Fibroblast of lung (primary cell): ENCODE results near the gene PANK4. TPM values are rescaled to one million over a fixed set of nuclear protein-coding genes. Genes with fewer than 3 reads are reported as not detected.

Experiments
- DNase-seq, 2 donors: peaks; one replicate each; pipeline versions ENCODE4 v3.0.0 to v3.0.0-alpha.2; 2010; ENCODE audit warnings: low read depth in 2 of 2
- H2AFZ ChIP-seq: 2 replicates; pipeline ENCODE4 v1.5.1; 2012; ENCODE audit warnings: low read length, control low read depth, inconsistent platforms
- H3K27ac ChIP-seq: 2 replicates; pipeline ENCODE4 v1.5.1; 2011; ENCODE audit warnings: low read length, control low read depth; ENCODE audit not compliant: insufficient read depth
- H3K27me3 ChIP-seq: 2 replicates; pipeline ENCODE4 v1.5.1; 2011; ENCODE audit warnings: mild to moderate bottlenecking, low read length; ENCODE audit not compliant: control insufficient read depth, insufficient read depth
- H3K36me3 ChIP-seq: 2 replicates; pipeline ENCODE4 v1.5.1; 2011; ENCODE audit warnings: low read length; ENCODE audit not compliant: control insufficient read depth, insufficient read depth
- H3K4me1 ChIP-seq: 2 replicates; pipeline ENCODE4 v1.5.1; 2011; ENCODE audit warnings: low read length; ENCODE audit not compliant: control insufficient read depth, insufficient read depth; ENCODE audit errors: extremely low read depth
- H3K4me2 ChIP-seq: 2 replicates; pipeline ENCODE4 v1.5.1; 2011; ENCODE audit warnings: low read length, control low read depth; ENCODE audit not compliant: insufficient read depth; ENCODE audit errors: extremely low read depth
- H3K4me3 ChIP-seq, 4 experiments: fragments of 200-600 bp in 1 of 4; sonication (generic) in 1 of 4; replicated peaks in 1 of 4; 2 replicates each; pipeline ENCODE4 v1.5.1; 2011 to 2016; ENCODE audit warnings: low read length in 4 of 4, low read depth in 3 of 4, mild to moderate bottlenecking in 3 of 4, control low read depth in 2 of 4, inconsistent platforms in 1 of 4, mixed read lengths in 1 of 4; ENCODE audit not compliant: insufficient read depth in 1 of 4; ENCODE audit errors: control extremely low read depth in 1 of 4
- H3K79me2 ChIP-seq: 2 replicates; pipeline ENCODE4 v1.5.1; 2012; ENCODE audit warnings: mild to moderate bottlenecking, low read length, inconsistent platforms; ENCODE audit not compliant: control insufficient read depth, insufficient read depth
- H3K9ac ChIP-seq: 2 replicates; pipeline ENCODE4 v1.5.1; 2011; ENCODE audit warnings: mild to moderate bottlenecking, low read length, control low read depth; ENCODE audit not compliant: insufficient read depth
- H3K9me3 ChIP-seq: 2 replicates; pipeline ENCODE4 v1.5.1; 2012; ENCODE audit warnings: low read depth, low read length; ENCODE audit not compliant: control insufficient read depth, insufficient read depth
- H4K20me1 ChIP-seq: 2 replicates; pipeline ENCODE4 v1.5.1; 2011; ENCODE audit warnings: low read length; ENCODE audit not compliant: control insufficient read depth, insufficient read depth; ENCODE audit errors: extremely low read depth
- EZH2 ChIP-seq: IDR thresholded peaks from 2 replicates; pipeline ENCODE4 v1.5.1; 2012; ENCODE audit warnings: low read length, control low read depth, mild to moderate bottlenecking; ENCODE audit errors: missing control alignments
- polyA plus RNA-seq, 2 donors: library from polyadenylated mRNA; depleted of rRNA in 1 of 2; stranded (reverse) in 1 of 2; unstranded in 1 of 2; fragments of >200 nt; gene quantifications; 2 replicates each; pipeline ENCODE4 v1.2.1, GENCODE V29; 2011 to 2012; ENCODE audit warnings: missing spikeins in 1 of 2
- total RNA-seq: library from RNA; depleted of rRNA; stranded (reverse); fragments of >200 nt; gene quantifications from 2 replicates; pipeline ENCODE4 v1.2.1, GENCODE V29; 2014
- TF ChIP-seq, protein P1 (sequence below), 2 donors: IDR thresholded peaks in 1 of 2; conservative IDR thresholded peaks in 1 of 2; 1 replicate in 1 of 2; 2 replicates in 1 of 2; pipeline ENCODE4 v1.5.1; 2011 to 2012; ENCODE audit warnings: low read length in 2 of 2, control low read depth in 1 of 2, inconsistent platforms in 1 of 2, low read depth in 1 of 2, mild to moderate bottlenecking in 1 of 2

PANK4 gene
- total and polyA plus RNA-seq, 2 donors (not counting 1 experiment from before 2014, with no cell fraction given): 8.5 to 17.0 TPM

DNA sequence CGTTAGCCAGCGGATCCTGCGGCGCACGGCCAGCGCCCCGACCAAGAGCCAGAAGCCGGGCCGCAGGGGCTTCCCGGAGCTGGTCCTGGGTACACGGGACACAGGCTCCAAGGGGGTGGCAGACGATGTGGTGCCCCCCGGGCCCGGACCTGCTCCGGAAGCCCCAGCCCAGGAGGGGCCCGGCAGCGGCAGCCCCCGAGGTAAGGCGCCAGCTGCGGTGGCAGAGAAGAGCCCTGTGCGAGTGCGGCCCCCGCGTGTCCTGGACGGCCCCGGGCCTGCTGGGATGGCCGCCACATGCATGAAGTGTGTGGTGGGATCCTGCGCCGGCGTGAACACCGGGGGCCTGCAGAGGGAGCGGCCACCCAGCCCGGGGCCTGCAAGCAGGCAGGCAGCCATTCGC is 24.2 kb downstream of the PANK4 start:
- TF ChIP-seq, protein P1, sequence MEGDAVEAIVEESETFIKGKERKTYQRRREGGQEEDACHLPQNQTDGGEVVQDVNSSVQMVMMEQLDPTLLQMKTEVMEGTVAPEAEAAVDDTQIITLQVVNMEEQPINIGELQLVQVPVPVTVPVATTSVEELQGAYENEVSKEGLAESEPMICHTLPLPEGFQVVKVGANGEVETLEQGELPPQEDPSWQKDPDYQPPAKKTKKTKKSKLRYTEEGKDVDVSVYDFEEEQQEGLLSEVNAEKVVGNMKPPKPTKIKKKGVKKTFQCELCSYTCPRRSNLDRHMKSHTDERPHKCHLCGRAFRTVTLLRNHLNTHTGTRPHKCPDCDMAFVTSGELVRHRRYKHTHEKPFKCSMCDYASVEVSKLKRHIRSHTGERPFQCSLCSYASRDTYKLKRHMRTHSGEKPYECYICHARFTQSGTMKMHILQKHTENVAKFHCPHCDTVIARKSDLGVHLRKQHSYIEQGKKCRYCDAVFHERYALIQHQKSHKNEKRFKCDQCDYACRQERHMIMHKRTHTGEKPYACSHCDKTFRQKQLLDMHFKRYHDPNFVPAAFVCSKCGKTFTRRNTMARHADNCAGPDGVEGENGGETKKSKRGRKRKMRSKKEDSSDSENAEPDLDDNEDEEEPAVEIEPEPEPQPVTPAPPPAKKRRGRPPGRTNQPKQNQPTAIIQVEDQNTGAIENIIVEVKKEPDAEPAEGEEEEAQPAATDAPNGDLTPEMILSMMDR (conservative IDR thresholded peaks at IDR 0.05 in 1 of 2, IDR thresholded peaks at IDR 0.05 in 1 of 2; ENCODE audit: low read depth in 1 of 2, low read length in 2 of 2): no peak
- TF ChIP-seq EZH2: no peak
- no peaks in the 10 kb centered on the region for H3K9me3 ChIP-seq
- peaks cover 23% of the 10 kb centered on the region for H3K27me3 ChIP-seq
- H3K79me2 ChIP-seq: no peaks in the 10 kb centered on the region
- H2AFZ ChIP-seq: no peak overlapping the region
- H3K4me1 ChIP-seq: peaks cover 6% of the 10 kb centered on the region
- H3K4me3 ChIP-seq: no peak overlapping the region
- H3K4me2 ChIP-seq: no peak overlapping the region
- H3K27ac ChIP-seq: no peak overlapping the region
- no peaks in the 10 kb centered on the region for H4K20me1 ChIP-seq
- H3K9ac ChIP-seq: no peak overlapping the region
- DNase-seq: no peak
- H3K36me3 ChIP-seq: no peaks in the 10 kb centered on the region

DNA sequence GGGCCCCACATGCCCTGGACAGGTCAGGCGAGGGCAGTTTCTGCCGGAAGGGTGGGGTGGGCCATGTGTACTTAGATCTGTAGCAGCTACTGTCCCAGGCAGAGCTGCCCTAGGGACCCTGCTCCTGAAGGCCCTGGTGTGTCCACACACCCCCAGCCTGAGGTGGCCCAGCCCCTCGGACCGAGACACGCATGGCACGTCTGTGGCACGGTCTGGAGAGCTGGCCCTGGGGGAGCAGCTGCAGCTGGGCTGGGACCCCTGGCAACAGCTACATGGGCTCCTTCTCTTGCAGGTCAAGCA is 24.6 kb downstream of the PANK4 start:
- Histone ChIP-seq H3K4me3 (no peak overlapping the region), H3K27me3 (peaks cover 23% of the 10 kb centered on the region), H4K20me1 (no peaks in the 10 kb centered on the region), H2AFZ (no peak overlapping the region), H3K9ac (no peak overlapping the region), H3K36me3 (no peaks in the 10 kb centered on the region), H3K4me1 (peaks cover 3% of the 10 kb centered on the region), H3K27ac (no peak overlapping the region), H3K79me2 (no peaks in the 10 kb centered on the region), H3K4me2 (no peak overlapping the region), H3K9me3 (no peaks in the 10 kb centered on the region)
- TF ChIP-seq, protein P1 (conservative IDR thresholded peaks at IDR 0.05 in 1 of 2, IDR thresholded peaks at IDR 0.05 in 1 of 2; ENCODE audit: low read depth in 1 of 2, low read length in 2 of 2): no peak
- TF ChIP-seq EZH2: no peak
- DNase-seq: no peak

DNA sequence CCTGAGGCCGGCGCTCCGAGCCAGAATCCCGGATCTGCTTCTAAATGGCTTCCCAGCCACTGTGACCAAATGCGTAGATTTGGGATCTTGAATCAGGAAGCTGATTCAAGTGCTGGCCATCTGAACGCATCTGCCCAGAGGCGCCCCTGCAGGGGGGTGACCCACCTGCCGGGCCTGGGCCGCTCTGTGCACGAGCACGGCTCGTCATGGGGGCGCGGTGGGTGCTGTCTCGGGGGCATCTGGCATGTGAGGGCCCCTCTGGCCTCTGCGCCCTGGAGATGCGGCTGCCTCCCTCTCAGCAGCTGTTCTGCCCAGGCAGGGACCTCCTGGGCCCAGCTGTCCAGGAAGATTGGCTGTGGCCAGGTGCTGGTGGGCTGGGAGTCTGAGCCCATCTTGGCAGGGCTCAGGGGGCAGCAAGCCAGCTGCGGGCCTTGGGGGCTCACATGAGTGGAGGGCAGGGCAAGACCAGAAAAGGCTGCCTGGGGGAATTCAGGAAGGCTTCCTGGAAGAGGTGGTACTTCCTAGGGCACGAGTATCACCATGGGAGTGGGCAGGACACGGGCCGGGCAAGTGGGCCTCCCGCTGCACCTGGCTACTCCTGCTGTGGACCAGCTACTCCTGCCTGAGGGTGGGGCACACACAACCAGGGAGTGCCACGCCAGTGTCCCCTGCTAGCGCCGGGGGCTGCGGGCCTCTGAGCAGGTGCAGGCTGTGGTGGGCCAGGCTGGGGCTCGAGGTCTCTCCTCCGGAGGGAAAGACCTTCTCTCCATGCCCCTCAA is 25.2 kb downstream of the PANK4 start:
- H3K4me3 ChIP-seq: no peak overlapping the region
- H3K27me3 ChIP-seq: peaks cover 23% of the 10 kb centered on the region
- no peaks in the 10 kb centered on the region for H3K9me3 ChIP-seq
- no peak for TF ChIP-seq EZH2
- TF ChIP-seq, protein P1 (conservative IDR thresholded peaks at IDR 0.05 in 1 of 2, IDR thresholded peaks at IDR 0.05 in 1 of 2; ENCODE audit: low read depth in 1 of 2, low read length in 2 of 2): no peak
- no peaks in the 10 kb centered on the region for H4K20me1 ChIP-seq
- H3K9ac ChIP-seq: no peak overlapping the region
- no peaks in the 10 kb centered on the region for H3K36me3 ChIP-seq
- no peak overlapping the region for H3K4me2 ChIP-seq
- DNase-seq: no peak
- no peaks in the 10 kb centered on the region for H3K4me1 ChIP-seq
- no peak overlapping the region for H2AFZ ChIP-seq
- no peak overlapping the region for H3K27ac ChIP-seq
- H3K79me2 ChIP-seq: no peaks in the 10 kb centered on the region
